SU-DHL-6 (cell line): ENCODE results near the gene CFAP92.

Source experiments
- H2AFZ ChIP-seq: fragments of 200-600 bp; sonication (generic); 2 replicates; pipeline ENCODE4 v1.6.1; 2014; ENCODE audit warnings: low read depth, mild to moderate bottlenecking, moderate library complexity, mixed read lengths, antibody characterized with exemption, low read length; ENCODE audit not compliant: severe bottlenecking
- H3F3A ChIP-seq: fragments of 200-600 bp; shearing (Covaris generic); 2 replicates; pipeline ENCODE4 v1.6.0; 2016; ENCODE audit warnings: antibody characterized with exemption, mild to moderate bottlenecking; ENCODE audit not compliant: insufficient read depth
- H3K27ac ChIP-seq: fragments of 200-600 bp; sonication (generic); 2 replicates; pipeline ENCODE4 v1.5.1; 2016; ENCODE audit warnings: low read depth, mild to moderate bottlenecking, low read length, moderate library complexity, mixed read lengths
- H3K27me3 ChIP-seq: fragments of 200-600 bp; sonication (generic), shearing (Covaris generic); 2 replicates; pipeline ENCODE4 v1.6.0; 2014; ENCODE audit warnings: mild to moderate bottlenecking, low read length
- H3K36me3 ChIP-seq: fragments of 200-600 bp; sonication (generic); 2 replicates; pipeline ENCODE4 v1.6.1; 2014; ENCODE audit warnings: mild to moderate bottlenecking, low read length, mixed read lengths
- H3K4me2 ChIP-seq: fragments of 300-600, 200-600 bp; shearing (Covaris generic), sonication (generic); 2 replicates; pipeline ENCODE4 v1.6.0; 2014; ENCODE audit warnings: low read length, low read depth, mild to moderate bottlenecking; ENCODE audit not compliant: poor library complexity, severe bottlenecking
- H3K4me3 ChIP-seq: fragments of 200-600 bp; sonication (generic); 2 replicates; pipeline ENCODE4 v1.5.1; 2014; ENCODE audit warnings: antibody characterized with exemption, low read length, mild to moderate bottlenecking, mixed read lengths; ENCODE audit not compliant: insufficient read depth, poor library complexity, severe bottlenecking
- H3K79me2 ChIP-seq: fragments of 200-600 bp; sonication (generic); 2 replicates; pipeline ENCODE4 v1.6.1; 2014; ENCODE audit warnings: mild to moderate bottlenecking, low read length, moderate library complexity; ENCODE audit not compliant: insufficient read depth
- H3K9ac ChIP-seq: fragments of 200-600 bp; sonication (generic); 2 replicates; pipeline ENCODE4 v1.7.0; 2014; ENCODE audit warnings: mild to moderate bottlenecking, low read length
- H3K9me2 ChIP-seq: fragments of 200-600 bp; sonication (generic); replicated peaks from 2 replicates; pipeline ENCODE4 v1.6.1; 2014; ENCODE audit warnings: low read length; ENCODE audit not compliant: insufficient read depth
- H3K9me3 ChIP-seq: fragments of 200-600 bp; sonication (generic); 2 replicates; pipeline ENCODE4 v1.6.1; 2014; ENCODE audit warnings: low read length, mixed read lengths; ENCODE audit not compliant: insufficient read depth
- H4K20me1 ChIP-seq: fragments of 200-600 bp; sonication (generic); 2 replicates; pipeline ENCODE4 v1.6.1; 2014; ENCODE audit warnings: low read depth, mild to moderate bottlenecking, antibody characterized with exemption, low read length, moderate library complexity, mixed read lengths
- CTCF ChIP-seq: fragments of 200-600 bp; sonication (generic); IDR thresholded peaks from one replicate; pipeline ENCODE4 v1.5.1; 2017; ENCODE audit warnings: antibody characterized with exemption, mild to moderate bottlenecking, low read length, moderate library complexity; ENCODE audit not compliant: insufficient read depth, poor library complexity, severe bottlenecking
- EZH2phosphoT487 ChIP-seq: fragments of 200-600 bp; sonication (generic), shearing (Covaris generic); conservative IDR thresholded peaks from 2 replicates; pipeline ENCODE4 v1.6.1; 2018; ENCODE audit warnings: mild to moderate bottlenecking, antibody characterized with exemption, low read length, moderate library complexity, mixed read lengths

CFAP92 gene

GRCh38 chr3:128907706-128908445, 86.0 kb downstream of the CFAP92 start:
- H4K20me1 ChIP-seq = no peaks in the 10 kb centered on the region
- H3K36me3 ChIP-seq = 0 out of 2 replicates have a peak, but pooled peaks cover 4% of the 10 kb centered on the region

GRCh38 chr3:128906804-128907525, 86.9 kb downstream of the CFAP92 start:
- Histone ChIP-seq H3K9me3 (no peaks in the 10 kb centered on the region), H3K9ac (no peak overlapping the region), H3K36me3 (0 out of 2 replicates have a peak, but pooled peaks cover 4% of the 10 kb centered on the region), H3K4me3 (no peak overlapping the region), H3K79me2 (no peaks in the 10 kb centered on the region), H2AFZ (no peak overlapping the region), H3K9me2 (no peaks in the 10 kb centered on the region), H3F3A (no peaks in the 10 kb centered on the region), H3K27me3 (no peaks in the 10 kb centered on the region), H3K4me2 (no peak overlapping the region), H3K27ac (no peak overlapping the region), H4K20me1 (no peaks in the 10 kb centered on the region)
- no peak for TF ChIP-seq EZH2phosphoT487
- TF ChIP-seq CTCF = no peak

More at GRCh38 chr3:128907706-128908445, 86.0 kb downstream of the CFAP92 start:
- Histone ChIP-seq H3K79me2 (no peaks in the 10 kb centered on the region), H3K4me2 (no peak overlapping the region), H3K27me3 (no peaks in the 10 kb centered on the region), H3K9ac (no peak overlapping the region), H3F3A (no peaks in the 10 kb centered on the region), H3K9me3 (no peaks in the 10 kb centered on the region), H2AFZ (no peak overlapping the region), H3K9me2 (no peaks in the 10 kb centered on the region), H3K4me3 (no peak overlapping the region), H3K27ac (no peak overlapping the region)
- TF ChIP-seq EZH2phosphoT487 = no peak
- TF ChIP-seq CTCF = no peak

GRCh38 chr3:128906031-128906803, 87.7 kb downstream of the CFAP92 start:
- Histone ChIP-seq H3K36me3 (peaks cover 10% of the 10 kb centered on the region; the same call in 1 of the 2 replicates), H3K27me3 (no peaks in the 10 kb centered on the region)
- TF ChIP-seq CTCF (no peak), EZH2phosphoT487 (no peak)

More at GRCh38 chr3:128906031-128906803, 87.7 kb downstream of the CFAP92 start:
- Histone ChIP-seq H3K9ac (no peak overlapping the region), H2AFZ (no peak overlapping the region), H3K79me2 (no peaks in the 10 kb centered on the region), H3F3A (no peaks in the 10 kb centered on the region), H3K4me3 (no peak overlapping the region), H4K20me1 (no peaks in the 10 kb centered on the region), H3K9me2 (no peaks in the 10 kb centered on the region), H3K4me2 (no peak overlapping the region), H3K27ac (no peak overlapping the region), H3K9me3 (no peaks in the 10 kb centered on the region)
